Measurements from ENCODE around the gene SH3GL2.

Gene SH3GL2

DNA sequence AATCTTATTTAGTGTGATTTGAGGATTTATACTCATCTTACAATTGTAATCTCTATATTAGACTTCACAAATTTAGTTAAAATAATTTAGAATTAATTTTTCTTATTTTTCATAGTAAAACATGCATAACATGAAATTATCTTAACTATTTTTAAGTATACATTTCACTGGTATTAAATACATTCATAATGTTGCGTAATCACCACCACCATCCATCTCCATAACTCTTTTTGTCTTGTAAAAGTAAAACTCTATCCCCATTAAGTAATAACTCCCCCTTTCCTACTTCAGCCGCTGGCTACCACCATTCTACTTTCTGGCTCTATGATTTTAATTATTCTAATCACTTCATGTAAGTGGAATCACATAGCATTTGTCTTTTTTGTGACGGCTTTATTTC, 193.4 kb downstream of the SH3GL2 start:
- no peak overlapping the region for H3K4me3 ChIP-seq (ENCODE audit: low read depth, low read length)
- no peak for DNase-seq (ENCODE audit: low read depth)
- TF ChIP-seq, protein P1, sequence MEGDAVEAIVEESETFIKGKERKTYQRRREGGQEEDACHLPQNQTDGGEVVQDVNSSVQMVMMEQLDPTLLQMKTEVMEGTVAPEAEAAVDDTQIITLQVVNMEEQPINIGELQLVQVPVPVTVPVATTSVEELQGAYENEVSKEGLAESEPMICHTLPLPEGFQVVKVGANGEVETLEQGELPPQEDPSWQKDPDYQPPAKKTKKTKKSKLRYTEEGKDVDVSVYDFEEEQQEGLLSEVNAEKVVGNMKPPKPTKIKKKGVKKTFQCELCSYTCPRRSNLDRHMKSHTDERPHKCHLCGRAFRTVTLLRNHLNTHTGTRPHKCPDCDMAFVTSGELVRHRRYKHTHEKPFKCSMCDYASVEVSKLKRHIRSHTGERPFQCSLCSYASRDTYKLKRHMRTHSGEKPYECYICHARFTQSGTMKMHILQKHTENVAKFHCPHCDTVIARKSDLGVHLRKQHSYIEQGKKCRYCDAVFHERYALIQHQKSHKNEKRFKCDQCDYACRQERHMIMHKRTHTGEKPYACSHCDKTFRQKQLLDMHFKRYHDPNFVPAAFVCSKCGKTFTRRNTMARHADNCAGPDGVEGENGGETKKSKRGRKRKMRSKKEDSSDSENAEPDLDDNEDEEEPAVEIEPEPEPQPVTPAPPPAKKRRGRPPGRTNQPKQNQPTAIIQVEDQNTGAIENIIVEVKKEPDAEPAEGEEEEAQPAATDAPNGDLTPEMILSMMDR (IDR thresholded peaks at IDR 0.05; ENCODE audit: insufficient read depth, low read depth, low read length, missing control alignments), result no peak

DNA sequence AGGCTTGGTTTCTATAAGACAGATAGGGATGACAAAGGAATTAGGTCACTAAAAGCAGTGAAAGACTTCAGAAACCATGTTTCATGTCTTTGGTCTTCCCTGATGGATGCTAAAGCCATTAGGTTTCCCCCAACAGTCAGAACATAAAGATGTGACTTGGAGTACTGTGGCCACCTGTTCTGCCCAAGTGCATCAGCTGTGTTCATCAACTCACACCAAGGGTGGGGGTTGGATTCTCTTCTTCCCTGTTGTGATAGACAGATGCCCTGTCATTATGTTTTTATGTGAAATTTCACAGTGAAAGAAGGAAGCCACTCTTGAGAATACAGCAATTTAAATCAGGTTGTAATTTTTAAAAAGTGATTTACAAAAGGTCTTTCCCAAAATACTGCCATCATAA, 196.8 kb downstream of the SH3GL2 start:
- no peak for DNase-seq (ENCODE audit: low read depth)
- TF ChIP-seq, protein P1 (IDR thresholded peaks at IDR 0.05; ENCODE audit: insufficient read depth, low read depth, low read length, missing control alignments), result no peak

DNA sequence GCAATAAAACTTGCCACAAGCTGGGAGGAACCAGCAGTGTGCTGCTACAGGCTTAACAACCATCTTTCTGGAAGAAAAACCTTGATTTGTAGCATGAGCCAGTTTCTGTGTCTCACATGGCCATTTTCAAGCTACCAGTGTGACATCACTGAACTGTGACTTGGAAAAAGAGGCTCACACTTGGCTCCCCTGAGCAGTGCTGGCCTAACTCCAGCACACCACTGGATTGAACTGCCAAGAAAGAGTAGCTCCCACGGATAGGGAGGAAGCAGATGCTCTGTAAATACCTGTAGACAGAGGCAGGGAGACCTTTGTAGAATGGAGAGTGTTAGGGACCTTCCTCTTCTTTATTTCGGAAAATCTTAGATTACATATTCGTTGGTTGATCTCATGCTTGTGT, 197.9 kb downstream of the SH3GL2 start:
- no peak overlapping the region for H3K4me3 ChIP-seq (ENCODE audit: low read depth, low read length)
- DNase-seq (ENCODE audit: low read depth), result no peak
- TF ChIP-seq, protein P1 (IDR thresholded peaks at IDR 0.05; ENCODE audit: insufficient read depth, low read depth, low read length, missing control alignments), result no peak

More for the DNA sequence above, 196.8 kb downstream of the SH3GL2 start:
- H3K4me3 ChIP-seq (ENCODE audit: low read depth, low read length), result no peak overlapping the region

DNA sequence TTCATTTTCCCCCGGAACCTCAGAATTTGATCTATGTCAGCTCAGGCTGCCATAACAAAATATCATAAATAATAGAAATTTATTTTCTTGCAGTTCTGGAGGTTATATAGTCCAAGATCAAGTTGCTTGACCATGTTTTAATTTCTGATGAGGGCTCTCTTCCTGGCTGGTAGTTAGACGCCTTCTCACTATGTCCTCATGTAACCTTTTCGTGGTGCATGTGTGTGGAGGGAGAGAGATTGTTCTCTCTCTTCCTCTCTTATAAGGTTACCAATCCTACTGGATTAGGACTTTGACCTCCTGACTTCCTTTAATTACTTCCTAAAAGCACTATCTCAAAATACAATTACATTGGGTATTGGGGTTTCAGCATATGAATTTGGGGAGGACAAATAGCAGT, 198.6 kb downstream of the SH3GL2 start:
- TF ChIP-seq, protein P1 (IDR thresholded peaks at IDR 0.05; ENCODE audit: insufficient read depth, low read depth, low read length, missing control alignments), result no peak
- no peak overlapping the region for H3K4me3 ChIP-seq (ENCODE audit: low read depth, low read length)
- no peak for DNase-seq (ENCODE audit: low read depth)

DNA sequence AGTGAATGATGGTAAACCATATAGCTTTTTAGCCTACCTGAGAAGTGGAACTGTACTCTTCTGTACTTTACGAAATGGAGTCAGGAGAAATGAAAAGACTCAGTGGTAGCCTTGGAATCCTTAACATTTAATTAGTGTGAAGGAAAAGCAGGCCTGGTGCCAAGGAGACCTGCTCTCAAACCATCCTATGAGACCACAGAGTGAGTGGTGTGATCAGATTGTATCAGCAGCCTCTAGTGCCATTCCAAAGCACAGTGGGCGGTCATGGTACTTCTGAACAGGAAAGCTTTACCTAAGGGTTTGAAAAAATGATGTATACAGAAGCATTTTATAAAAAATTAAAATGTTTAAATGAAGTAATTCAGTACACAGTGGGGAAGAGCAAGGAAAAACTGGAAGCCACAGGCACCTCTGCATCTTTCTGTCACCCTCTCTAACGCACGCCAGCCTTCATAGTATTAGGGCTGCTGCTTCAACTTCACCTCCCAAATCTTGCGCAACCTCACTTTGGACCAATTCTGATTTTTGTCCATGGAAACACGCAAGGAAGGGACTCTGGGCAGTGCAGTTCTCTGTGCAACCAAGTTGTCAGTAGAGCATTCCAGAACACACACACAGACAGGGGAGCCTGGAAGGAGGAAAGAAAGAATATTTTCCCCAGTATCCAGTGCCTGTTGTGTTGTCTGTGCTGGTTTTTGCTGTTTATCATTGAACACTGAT, 203.7 kb downstream of the SH3GL2 start:
- DNase-seq (ENCODE audit: low read depth), result no peak
- TF ChIP-seq, protein P1 (IDR thresholded peaks at IDR 0.05; ENCODE audit: insufficient read depth, low read depth, low read length, missing control alignments), result no peak
- H3K4me3 ChIP-seq (ENCODE audit: low read depth, low read length), result no peak overlapping the region

DNA sequence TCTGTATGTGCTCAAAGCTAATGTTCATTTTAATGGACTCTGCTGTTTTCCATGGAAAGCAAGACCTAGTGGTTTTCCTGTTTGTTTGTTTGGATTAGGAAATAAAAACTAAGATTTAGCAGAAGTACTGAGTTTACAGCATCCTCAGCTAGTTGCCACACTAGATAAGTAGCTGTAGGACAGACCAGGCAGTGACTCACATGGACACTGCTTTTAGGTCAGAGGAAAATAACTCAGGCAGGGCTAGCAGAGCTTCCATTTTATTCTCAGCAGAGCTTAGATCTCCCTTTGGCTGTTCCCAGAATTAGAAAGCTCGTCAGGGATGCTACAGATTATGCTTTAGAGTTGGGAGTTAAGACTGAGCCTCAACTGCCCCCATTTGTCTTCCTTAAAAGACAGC, 204.4 kb downstream of the SH3GL2 start:
- DNase-seq (ENCODE audit: low read depth), result no peak
- TF ChIP-seq, protein P1 (IDR thresholded peaks at IDR 0.05; ENCODE audit: insufficient read depth, low read depth, low read length, missing control alignments), result no peak
- no peak overlapping the region for H3K4me3 ChIP-seq (ENCODE audit: low read depth, low read length)

DNA sequence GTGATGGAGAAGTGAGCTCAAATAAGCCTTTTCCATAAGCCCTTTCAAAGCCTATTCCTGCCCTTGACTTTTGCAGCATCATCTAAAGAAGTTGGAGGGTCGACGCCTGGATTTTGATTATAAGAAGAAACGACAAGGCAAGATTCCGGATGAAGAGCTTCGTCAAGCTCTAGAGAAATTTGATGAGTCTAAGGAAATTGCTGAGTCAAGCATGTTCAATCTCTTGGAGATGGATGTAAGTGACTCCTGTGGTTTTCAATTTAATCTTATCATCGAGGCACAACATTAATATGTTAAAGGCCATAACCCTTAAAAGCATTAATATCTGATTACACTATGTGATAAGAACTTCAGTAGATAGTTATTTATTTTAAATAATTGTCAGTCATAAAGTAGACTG, 210.4 kb downstream of the SH3GL2 start:
- no peak overlapping the region for H3K4me3 ChIP-seq (ENCODE audit: low read depth, low read length)
- DNase-seq (ENCODE audit: low read depth), result no peak
- TF ChIP-seq, protein P1 (IDR thresholded peaks at IDR 0.05; ENCODE audit: insufficient read depth, low read depth, low read length, missing control alignments), result no peak

Measured in GM12865 (cell line).